AG04450 (cell line): ENCODE measurements around the gene SCYL1. TPM values are rescaled to one million over a fixed set of nuclear protein-coding genes. Genes with fewer than 3 reads are reported as not detected.

Experiments
- CTCF ChIA-PET: fragments of 300-600, 350-600 bp; formaldehyde crosslinking; extraction: SDS; loops from one replicate; lab custom pipeline; 2022; ENCODE audit warnings: antibody characterized with exemption, inconsistent platforms; lab: Charles Lee
- POLR2A ChIA-PET: fragments of 350-600 bp; formaldehyde crosslinking; extraction: SDS; loops from one replicate; lab custom pipeline; 2021; ENCODE audit warnings: antibody characterized with exemption, inconsistent platforms; lab: Yijun Ruan, JAX
- DNase-seq: peaks from one replicate; pipeline ENCODE4 v3.0.0-alpha.2; 2011; ENCODE audit warnings: low read depth, low spot score
- H3K27ac ChIP-seq: one replicate; pipeline ENCODE4 v1.5.1; 2012; ENCODE audit warnings: low read depth, low read length, control low read depth
- H3K27me3 ChIP-seq: one replicate; pipeline ENCODE4 v1.6.0; 2012; ENCODE audit warnings: low read length; ENCODE audit not compliant: control insufficient read depth, insufficient read depth
- H3K4me3 ChIP-seq: 2 replicates; pipeline ENCODE4 v1.5.1; 2011; ENCODE audit warnings: mild to moderate bottlenecking, low read depth, low read length, control low read depth
- H3K9me3 ChIP-seq: 2 replicates; pipeline ENCODE4 v1.5.1; 2012; ENCODE audit warnings: low read length; ENCODE audit not compliant: control insufficient read depth, insufficient read depth
- polyA plus RNA-seq: library from polyadenylated mRNA; depleted of rRNA; stranded (reverse); fragments of >200 nt; gene quantifications from 2 replicates; pipeline ENCODE4 v1.2.3, GENCODE V29; 2011
- TF ChIP-seq, protein P1 (sequence below): IDR thresholded peaks from 2 replicates; pipeline ENCODE4 v1.5.1; 2011; ENCODE audit warnings: low read depth, low read length, control low read depth, inconsistent platforms

The SCYL1 gene
- polyA plus RNA-seq, 1 experiment = 60.9 TPM

DNA sequence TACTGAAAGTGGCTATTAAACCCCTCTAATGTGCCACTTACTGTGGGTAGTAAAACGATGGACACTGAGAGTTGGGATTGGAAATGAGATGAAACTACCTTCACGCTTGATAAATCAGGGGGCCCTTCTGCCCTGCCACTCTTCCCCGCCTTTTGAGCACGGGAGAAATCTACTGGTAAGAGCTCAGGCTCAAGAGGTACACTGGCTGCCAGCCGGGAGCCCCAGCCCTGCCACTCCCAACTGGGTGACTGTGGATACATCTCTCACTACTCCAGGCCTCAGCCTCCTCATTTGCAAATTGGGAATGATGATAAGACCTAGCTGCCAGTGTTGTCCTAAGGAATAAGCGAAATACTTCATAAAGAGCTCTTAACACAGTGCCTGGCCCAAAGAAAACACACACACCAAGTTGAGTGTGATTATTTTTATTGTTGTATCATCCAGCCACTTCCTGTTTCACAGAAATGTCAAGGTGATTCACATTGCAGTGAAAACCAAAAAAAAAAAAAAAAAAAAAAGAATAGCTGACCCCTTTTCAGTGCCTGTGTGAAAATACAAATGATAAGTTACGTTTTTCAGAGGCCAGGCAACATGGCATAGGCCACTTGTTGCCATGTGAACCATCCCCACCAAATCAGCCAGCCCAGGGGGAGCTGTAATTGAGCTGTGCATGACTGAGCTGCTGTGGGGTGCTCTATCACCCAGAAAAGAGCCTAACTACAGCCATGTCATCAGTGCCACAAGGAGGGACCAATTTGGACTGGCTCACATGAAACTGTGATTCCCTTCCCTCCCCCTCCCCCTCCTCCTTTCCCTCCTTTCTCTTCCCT is 41.0 kb downstream of the SCYL1 start:
- no peaks in the 10 kb centered on the region for H3K27me3 ChIP-seq
- CTCF ChIA-PET = interaction anchor here (0.6 to 0.7 kb wide), 2 partner anchors 318 to 503 kb away, joined by 3 to 4 read pairs; no protein-coding TSS in a partner anchor
- POLR2A ChIA-PET = interaction anchor here (0.6 to 1.1 kb wide), 2 partner anchors 430 to 747 kb away, joined by 3 to 4 read pairs; no protein-coding TSS in a partner anchor
- peak overlapping the region; percentile 11 for H3K27ac ChIP-seq
- DNase-seq = no peak
- TF ChIP-seq, protein P1, sequence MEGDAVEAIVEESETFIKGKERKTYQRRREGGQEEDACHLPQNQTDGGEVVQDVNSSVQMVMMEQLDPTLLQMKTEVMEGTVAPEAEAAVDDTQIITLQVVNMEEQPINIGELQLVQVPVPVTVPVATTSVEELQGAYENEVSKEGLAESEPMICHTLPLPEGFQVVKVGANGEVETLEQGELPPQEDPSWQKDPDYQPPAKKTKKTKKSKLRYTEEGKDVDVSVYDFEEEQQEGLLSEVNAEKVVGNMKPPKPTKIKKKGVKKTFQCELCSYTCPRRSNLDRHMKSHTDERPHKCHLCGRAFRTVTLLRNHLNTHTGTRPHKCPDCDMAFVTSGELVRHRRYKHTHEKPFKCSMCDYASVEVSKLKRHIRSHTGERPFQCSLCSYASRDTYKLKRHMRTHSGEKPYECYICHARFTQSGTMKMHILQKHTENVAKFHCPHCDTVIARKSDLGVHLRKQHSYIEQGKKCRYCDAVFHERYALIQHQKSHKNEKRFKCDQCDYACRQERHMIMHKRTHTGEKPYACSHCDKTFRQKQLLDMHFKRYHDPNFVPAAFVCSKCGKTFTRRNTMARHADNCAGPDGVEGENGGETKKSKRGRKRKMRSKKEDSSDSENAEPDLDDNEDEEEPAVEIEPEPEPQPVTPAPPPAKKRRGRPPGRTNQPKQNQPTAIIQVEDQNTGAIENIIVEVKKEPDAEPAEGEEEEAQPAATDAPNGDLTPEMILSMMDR = no peak
- no peak overlapping the region for H3K4me3 ChIP-seq
- peaks cover 4% of the 10 kb centered on the region; the same call in 1 of the 2 replicates for H3K9me3 ChIP-seq

DNA sequence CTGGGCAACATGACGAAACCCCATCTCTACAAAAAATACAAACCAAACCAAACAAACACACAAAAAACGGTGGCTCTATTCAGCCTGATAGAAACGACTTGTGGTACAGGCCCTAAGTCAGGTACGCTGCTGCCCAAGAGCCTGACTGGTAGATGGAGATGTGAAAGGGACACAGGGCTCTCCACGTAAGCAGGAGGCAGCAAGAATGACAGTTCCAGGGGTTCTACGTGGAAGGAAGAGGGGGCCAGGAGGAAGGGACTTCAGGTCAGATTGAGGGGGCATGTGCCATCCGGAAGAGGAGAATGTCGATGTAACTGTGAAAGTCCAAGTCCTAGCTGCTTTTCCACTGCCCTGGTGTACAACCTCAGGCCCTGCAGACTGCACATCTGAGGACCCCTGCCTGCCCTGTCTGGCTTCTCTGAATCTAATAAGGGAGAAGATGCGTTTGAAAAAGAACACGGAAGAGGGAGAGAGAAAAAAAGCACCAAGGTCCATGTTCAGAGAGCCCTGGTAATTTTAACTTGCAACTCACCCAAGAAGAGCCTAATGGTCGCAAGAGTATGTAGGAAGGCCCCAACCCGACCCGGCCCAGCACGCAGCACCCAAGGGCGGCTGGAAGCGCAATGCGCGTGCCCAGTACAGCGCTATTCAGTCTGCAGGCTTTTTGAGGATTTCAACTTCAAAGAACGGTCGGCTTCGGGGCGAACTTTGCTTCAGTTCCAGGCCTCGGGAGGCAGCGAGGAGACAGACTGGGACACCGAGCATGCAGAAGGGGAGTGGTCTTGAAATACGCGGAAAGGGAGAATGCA is 44.5 kb downstream of the SCYL1 start:
- Histone ChIP-seq H3K27ac (peak overlapping the region; percentile 95), H3K4me3 (peak overlapping the region; percentile 98), H3K27me3 (no peaks in the 10 kb centered on the region), H3K9me3 (peaks cover 4% of the 10 kb centered on the region; the same call in 1 of the 2 replicates)
- ChIA-PET CTCF (interaction anchor here (2.3 to 4.1 kb wide), 2 partner anchors 8 to 28 kb away, joined by 11 to 20 read pairs; no protein-coding TSS in a partner anchor), POLR2A (interaction anchor here (1.0 to 1.2 kb wide), 7 partner anchors 9 to 147 kb away, joined by 3 to 7 read pairs (median 4); partner anchors contain the start of genes NEAT1, PCNX3 and SCYL1)
- no peak for DNase-seq
- TF ChIP-seq, protein P1 = no peak

DNA sequence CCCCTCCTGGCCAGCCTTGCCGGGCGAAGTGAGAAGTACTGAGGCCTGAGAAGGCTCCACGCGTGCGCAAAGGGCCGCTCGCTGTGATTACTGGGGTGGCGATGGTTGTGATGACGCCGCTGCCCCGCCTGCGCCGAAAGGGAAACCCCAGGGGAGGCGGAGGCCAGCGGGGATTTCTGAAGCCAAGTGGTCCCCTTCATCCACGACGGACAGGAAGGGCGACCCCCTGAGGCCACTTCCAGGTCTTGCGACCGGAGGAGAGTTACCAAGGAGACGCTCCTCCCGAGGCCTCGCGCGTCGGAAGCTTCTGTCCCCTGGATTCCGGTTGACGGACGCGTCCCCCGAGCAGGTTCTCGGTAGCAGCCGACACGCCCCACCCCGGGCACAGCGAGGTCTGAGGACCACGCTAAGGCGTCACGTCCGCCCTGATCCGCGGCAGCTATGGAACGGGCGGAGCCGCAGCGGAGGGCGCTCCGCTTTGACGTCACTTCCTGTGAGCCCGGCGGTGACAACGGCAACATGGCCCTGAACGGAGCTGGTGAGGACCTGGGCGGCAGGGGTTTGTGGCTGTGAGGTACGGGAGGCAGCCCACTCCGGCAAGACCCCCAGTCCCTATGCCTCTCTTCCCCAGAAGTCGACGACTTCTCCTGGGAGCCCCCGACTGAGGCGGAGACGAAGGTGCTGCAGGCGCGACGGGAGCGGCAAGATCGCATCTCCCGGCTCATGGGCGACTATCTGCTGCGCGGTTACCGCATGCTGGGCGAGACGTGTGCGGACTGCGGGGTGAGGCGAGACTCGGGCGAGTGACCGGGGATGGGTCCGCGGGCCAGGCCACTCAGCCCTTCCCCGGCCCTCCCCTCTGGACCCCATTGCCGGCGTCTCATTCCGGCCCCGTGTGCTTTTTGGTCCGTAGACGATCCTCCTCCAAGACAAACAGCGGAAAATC is 45.4 kb downstream of the SCYL1 start, which contains the start of gene ZNRD2:
ZNRD2 (plus strand) TSS at position 505 of the 946 bp plus-strand sequence; CDS start at position 520, 15 bp downstream.
- DNase-seq = peak; percentile 96
- TF ChIP-seq, protein P1 = peak; percentile 26
- H3K9me3 ChIP-seq = peaks cover 4% of the 10 kb centered on the region; the same call in 1 of the 2 replicates
- no peaks in the 10 kb centered on the region for H3K27me3 ChIP-seq
- peak within 1 kb of the TSS; percentile 98 for H3K4me3 ChIP-seq
- CTCF ChIA-PET = interaction anchor here (0.7 to 4.1 kb wide), 3 partner anchors 9 to 29 kb away, joined by 3 to 20 read pairs (median 11); no protein-coding TSS in a partner anchor
- POLR2A ChIA-PET = interaction anchor here (1.0 to 1.3 kb wide), 9 partner anchors 10 to 288 kb away, joined by 3 to 7 read pairs (median 4); partner anchors contain the start of genes NEAT1, PCNX3 and SCYL1
- peak within 1 kb of the TSS; percentile 95 for H3K27ac ChIP-seq

DNA sequence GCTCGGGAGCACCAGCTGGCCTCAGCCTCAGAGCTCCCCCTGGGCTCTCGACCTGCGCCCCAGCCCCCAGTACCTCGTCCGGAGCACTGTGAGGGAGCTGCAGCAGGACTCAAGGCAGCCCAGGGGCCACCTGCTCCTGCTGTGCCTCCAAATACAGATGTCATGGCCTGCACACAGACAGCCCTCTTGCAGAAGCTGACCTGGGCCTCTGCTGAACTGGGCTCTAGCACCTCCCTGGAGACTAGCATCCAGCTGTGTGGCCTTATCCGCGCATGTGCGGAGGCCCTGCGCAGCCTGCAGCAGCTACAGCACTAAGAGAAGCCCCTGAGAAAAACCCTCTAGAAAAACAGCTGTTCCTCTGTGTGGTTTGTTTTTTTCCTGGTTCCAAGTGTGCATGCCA is 46.5 kb downstream of the SCYL1 start:
- ChIA-PET CTCF (interaction anchor here (0.8 to 4.1 kb wide), 3 partner anchors 10 to 31 kb away, joined by 3 to 20 read pairs (median 11); no protein-coding TSS in a partner anchor), POLR2A (interaction anchor here (1.3 kb wide), 1 partner anchor 287 kb away, joined by 3 read pairs; no protein-coding TSS in a partner anchor)
- no peak for DNase-seq
- Histone ChIP-seq H3K27me3 (no peaks in the 10 kb centered on the region), H3K4me3 (peak overlapping the region; percentile 98), H3K9me3 (peaks cover 4% of the 10 kb centered on the region; the same call in 1 of the 2 replicates), H3K27ac (no peak overlapping the region)
- TF ChIP-seq, protein P1 = no peak
